Endodermal cell (in vitro differentiated cells): ENCODE measurements around the gene AREL1. TPM values are rescaled to one million over a fixed set of nuclear protein-coding genes. Genes with fewer than 3 reads are reported as not detected.

Source experiments
- DNase-seq: peaks from one replicate; pipeline ENCODE4 v3.0.0-alpha.2; 2017
- H3K27ac ChIP-seq: 2 replicates; pipeline ENCODE4 v1.5.1; 2013; ENCODE audit warnings: mild to moderate bottlenecking, low read depth, low read length, moderate library complexity
- H3K27me3 ChIP-seq: 2 replicates; pipeline ENCODE4 v1.6.1; 2013; ENCODE audit warnings: mild to moderate bottlenecking, low read length, moderate library complexity; ENCODE audit not compliant: insufficient read depth, control insufficient read depth, poor library complexity, severe bottlenecking
- H3K36me3 ChIP-seq: 2 replicates; pipeline ENCODE4 v1.7.0; 2013; ENCODE audit warnings: mild to moderate bottlenecking, low read length, moderate library complexity; ENCODE audit not compliant: control insufficient read depth, insufficient read depth
- H3K4me1 ChIP-seq: one replicate; pipeline ENCODE4 v1.7.0; 2013; ENCODE audit warnings: low read length; ENCODE audit not compliant: control insufficient read depth, insufficient read depth
- H3K4me3 ChIP-seq: 2 replicates; pipeline ENCODE4 v1.5.1; 2013; ENCODE audit warnings: mild to moderate bottlenecking, low read length, moderate library complexity
- H3K9ac ChIP-seq: 2 replicates; pipeline ENCODE4 v1.6.1; 2013; ENCODE audit warnings: mild to moderate bottlenecking, low read length, moderate library complexity; ENCODE audit not compliant: poor library complexity, severe bottlenecking; ENCODE audit errors: extremely low read depth
- H3K9me3 ChIP-seq: 2 replicates; pipeline ENCODE4 v1.6.1; 2013; ENCODE audit warnings: mild to moderate bottlenecking, low read length, moderate library complexity; ENCODE audit not compliant: control insufficient read depth
- H3K27ac Mint-ChIP-seq: 2 replicates; pipeline ENCODE4 v1.8.0; 2020; ENCODE audit warnings: mixed read lengths
- H3K27me3 Mint-ChIP-seq: 2 replicates; pipeline ENCODE4 v1.8.0; 2021; ENCODE audit warnings: mild to moderate bottlenecking, mixed read lengths; ENCODE audit not compliant: insufficient read depth
- H3K36me3 Mint-ChIP-seq: 2 replicates; pipeline ENCODE4 v1.8.0; 2020; ENCODE audit warnings: low read depth, mixed read lengths
- H3K4me1 Mint-ChIP-seq: 2 replicates; pipeline ENCODE4 v1.8.0; 2020; ENCODE audit warnings: mixed read lengths
- H3K4me3 Mint-ChIP-seq: 2 replicates; pipeline ENCODE4 v1.8.0; 2020; ENCODE audit warnings: mild to moderate bottlenecking, moderate library complexity, mixed read lengths
- H3K9me3 Mint-ChIP-seq: 2 replicates; pipeline ENCODE4 v1.8.0; 2020; ENCODE audit warnings: mild to moderate bottlenecking, mixed read lengths
- WGBS, 2 experiments: methylation state at CpG; one replicate each; pipeline versions ENCODE4 v1.1.5 to v1.1.7; 2013; ENCODE audit warnings: missing lambda C conversion rate in 2 of 2, mixed read lengths in 1 of 2; ENCODE audit not compliant: insufficient coverage in 1 of 2, insufficient read length in 1 of 2; 5-methylcytosine and 5-hydroxymethylcytosine counted together
- total RNA-seq, 2 donors: library from RNA; stranded (reverse); fragmentation: NEBNext Ultra II Directional in 1 of 2; extraction: Animal tissue kit (Norgen Biotek cat#: 25700) in 1 of 2; gene quantifications; 2 replicates in 1 of 2; 3 replicates in 1 of 2; pipeline ENCODE4 v1.2.1, GENCODE V29; 2021
- TF ChIP-seq, protein P1 (sequence below): fragments of 200-600 bp; sonication (generic); conservative IDR thresholded peaks from 2 replicates; pipeline ENCODE4 v1.5.0; 2021; ENCODE audit warnings: antibody characterized with exemption, mild to moderate bottlenecking

Gene AREL1
- total RNA-seq, 2 donors from 2014 or later, result 36.5 to 39.0 TPM

DNA sequence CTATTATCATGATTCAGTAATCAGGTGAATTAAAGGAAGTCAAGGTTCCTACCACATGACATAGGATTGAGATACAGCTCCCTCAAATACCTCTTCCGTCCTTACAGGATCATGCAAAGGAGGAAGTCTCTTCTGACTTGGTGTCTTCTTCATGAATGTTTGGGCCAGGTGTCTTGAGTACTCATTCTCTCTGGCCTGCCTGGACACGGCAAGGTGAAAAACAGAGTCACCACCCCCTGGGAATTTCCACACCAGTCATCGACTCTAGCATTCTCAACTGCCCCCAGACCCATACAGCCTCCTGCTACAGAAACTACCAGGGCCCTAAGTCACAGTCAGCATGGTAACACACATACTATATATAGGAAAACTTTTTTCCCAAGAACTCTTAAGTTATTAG is 55.9 kb downstream of the AREL1 start:
- H3K9me3 Mint-ChIP-seq, result no peaks in the 10 kb centered on the region
- no peaks in the 10 kb centered on the region for H3K9me3 ChIP-seq
- H3K4me1 Mint-ChIP-seq, result peaks cover 18% of the 10 kb centered on the region
- peaks cover 2% of the 10 kb centered on the region for H3K4me1 ChIP-seq
- H3K36me3 Mint-ChIP-seq, result peaks cover 21% of the 10 kb centered on the region
- no peak overlapping the region for H3K9ac ChIP-seq
- H3K27me3 Mint-ChIP-seq, result no peaks in the 10 kb centered on the region
- TF ChIP-seq, protein P1, sequence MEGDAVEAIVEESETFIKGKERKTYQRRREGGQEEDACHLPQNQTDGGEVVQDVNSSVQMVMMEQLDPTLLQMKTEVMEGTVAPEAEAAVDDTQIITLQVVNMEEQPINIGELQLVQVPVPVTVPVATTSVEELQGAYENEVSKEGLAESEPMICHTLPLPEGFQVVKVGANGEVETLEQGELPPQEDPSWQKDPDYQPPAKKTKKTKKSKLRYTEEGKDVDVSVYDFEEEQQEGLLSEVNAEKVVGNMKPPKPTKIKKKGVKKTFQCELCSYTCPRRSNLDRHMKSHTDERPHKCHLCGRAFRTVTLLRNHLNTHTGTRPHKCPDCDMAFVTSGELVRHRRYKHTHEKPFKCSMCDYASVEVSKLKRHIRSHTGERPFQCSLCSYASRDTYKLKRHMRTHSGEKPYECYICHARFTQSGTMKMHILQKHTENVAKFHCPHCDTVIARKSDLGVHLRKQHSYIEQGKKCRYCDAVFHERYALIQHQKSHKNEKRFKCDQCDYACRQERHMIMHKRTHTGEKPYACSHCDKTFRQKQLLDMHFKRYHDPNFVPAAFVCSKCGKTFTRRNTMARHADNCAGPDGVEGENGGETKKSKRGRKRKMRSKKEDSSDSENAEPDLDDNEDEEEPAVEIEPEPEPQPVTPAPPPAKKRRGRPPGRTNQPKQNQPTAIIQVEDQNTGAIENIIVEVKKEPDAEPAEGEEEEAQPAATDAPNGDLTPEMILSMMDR, result no peak
- H3K27ac ChIP-seq, result no peak overlapping the region
- no peaks in the 10 kb centered on the region for H3K27me3 ChIP-seq
- H3K4me3 ChIP-seq, result no peak overlapping the region
- 92 to 100% methylated on average over 1 to 3 of the region's 3 CpGs for WGBS, 2 experiments
- no peak for DNase-seq
- H3K36me3 ChIP-seq, result peaks cover 45% of the 10 kb centered on the region
- no peak overlapping the region for H3K27ac Mint-ChIP-seq
- no peak overlapping the region for H3K4me3 Mint-ChIP-seq

DNA sequence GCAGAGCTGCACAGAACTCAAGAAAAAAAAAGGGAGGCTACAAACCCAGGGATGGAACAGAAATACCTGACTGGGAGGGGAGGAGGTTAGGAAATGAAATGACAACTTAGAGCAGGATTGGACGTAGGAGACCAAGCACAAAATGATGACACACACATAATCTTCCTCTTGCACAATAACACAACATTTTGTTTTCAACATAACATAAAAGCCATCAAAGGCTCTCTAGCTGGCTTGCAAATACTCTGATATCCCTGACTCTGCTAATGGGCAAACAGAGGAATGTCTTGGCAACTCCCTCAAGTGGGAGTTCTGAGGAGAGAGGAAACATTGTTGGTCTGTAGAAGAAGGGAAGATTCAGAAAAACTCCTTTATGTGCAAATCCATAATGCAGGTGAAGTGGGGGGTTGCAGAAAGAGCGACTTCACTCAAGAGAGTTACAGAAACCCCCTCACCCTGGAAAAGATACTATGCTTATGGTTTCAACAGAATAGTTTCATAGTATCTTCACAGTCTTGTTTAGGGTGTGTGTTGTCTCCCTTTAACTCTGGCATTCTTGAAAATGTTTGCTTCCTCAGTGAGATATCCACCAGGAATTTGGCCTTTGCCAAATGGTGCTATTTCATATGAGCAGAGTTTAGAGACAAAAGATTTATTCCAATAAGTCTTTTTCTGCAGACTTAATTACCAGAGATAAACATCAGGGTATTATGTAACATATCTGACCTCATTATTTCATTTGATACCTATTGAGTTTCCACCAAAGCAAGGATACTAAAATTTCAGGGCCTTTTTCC is 57.1 kb downstream of the AREL1 start:
- H3K9ac ChIP-seq, result no peak overlapping the region
- H3K4me3 Mint-ChIP-seq, result no peak overlapping the region
- H3K27me3 ChIP-seq, result no peaks in the 10 kb centered on the region
- WGBS, 2 experiments, result 92% methylated on average over 2 of the region's 2 CpGs; no CpG with 5 or more reads in 1 of the 2 experiments
- H3K27ac ChIP-seq, result no peak overlapping the region
- no peak overlapping the region for H3K4me3 ChIP-seq
- H3K36me3 ChIP-seq, result peaks cover 34% of the 10 kb centered on the region
- TF ChIP-seq, protein P1, result no peak
- H3K9me3 ChIP-seq, result no peaks in the 10 kb centered on the region
- no peaks in the 10 kb centered on the region for H3K27me3 Mint-ChIP-seq
- H3K27ac Mint-ChIP-seq, result no peak overlapping the region
- H3K4me1 Mint-ChIP-seq, result peaks cover 18% of the 10 kb centered on the region
- H3K9me3 Mint-ChIP-seq, result no peaks in the 10 kb centered on the region
- no peak for DNase-seq
- H3K4me1 ChIP-seq, result peaks cover 2% of the 10 kb centered on the region
- peaks cover 15% of the 10 kb centered on the region for H3K36me3 Mint-ChIP-seq

DNA sequence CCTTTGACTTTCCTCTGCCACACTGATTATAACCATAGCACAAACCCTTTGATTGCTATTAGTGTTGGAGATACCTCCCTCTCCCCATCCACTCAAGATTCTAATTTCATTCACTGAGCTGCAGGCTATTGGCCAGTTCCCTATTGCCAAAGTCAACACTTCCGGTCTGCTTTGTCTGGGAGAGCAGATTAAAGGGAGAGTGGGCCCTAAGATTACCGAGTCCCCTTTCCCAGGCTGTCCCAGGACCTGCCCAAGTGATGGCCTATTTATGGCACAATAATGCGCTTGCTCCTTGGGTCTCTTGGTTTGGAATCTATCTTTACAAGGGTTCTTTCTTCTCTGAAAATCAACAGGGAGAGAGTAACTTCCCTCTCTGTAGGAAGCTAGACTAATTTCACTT is 57.9 kb downstream of the AREL1 start:
- Mint-ChIP-seq H3K9me3 (no peaks in the 10 kb centered on the region), H3K4me3 (no peak overlapping the region), H3K27ac (no peak overlapping the region), H3K4me1 (peaks cover 18% of the 10 kb centered on the region), H3K27me3 (no peaks in the 10 kb centered on the region), H3K36me3 (peaks cover 10% of the 10 kb centered on the region)
- Histone ChIP-seq H3K36me3 (peaks cover 26% of the 10 kb centered on the region), H3K9ac (no peak overlapping the region), H3K4me1 (peaks cover 2% of the 10 kb centered on the region), H3K4me3 (no peak overlapping the region), H3K27ac (no peak overlapping the region), H3K27me3 (no peaks in the 10 kb centered on the region), H3K9me3 (no peaks in the 10 kb centered on the region)
- TF ChIP-seq, protein P1, result no peak
- WGBS, 2 experiments, result 97 to 100% methylated on average over 2 to 3 of the region's 3 CpGs
- no peak for DNase-seq
